Measurements from ENCODE around the gene AVPI1.

- no peak for TF ChIP-seq ARNT (IDR thresholded peaks at IDR 0.05)
- TF ChIP-seq BHLHE40 (IDR thresholded peaks at IDR 0.05; ENCODE audit: borderline replicate concordance) = no peak
- no peak for TF ChIP-seq HDGF (IDR thresholded peaks at IDR 0.05; ENCODE audit: borderline replicate concordance)
- no peak for TF ChIP-seq FOXM1 (IDR thresholded peaks at IDR 0.05; ENCODE audit: borderline replicate concordance)
- TF ChIP-seq SP1 (IDR thresholded peaks at IDR 0.05) = no peak
- TF ChIP-seq PKNOX1 (IDR thresholded peaks at IDR 0.05) = no peak
- TF ChIP-seq NFRKB (IDR thresholded peaks at IDR 0.05) = no peak
- TF ChIP-seq LEF1 (IDR thresholded peaks at IDR 0.05; ENCODE audit: borderline replicate concordance) = no peak
- no peak for TF ChIP-seq FOXA1 (IDR thresholded peaks at IDR 0.05)
- no peak for TF ChIP-seq TARDBP (IDR thresholded peaks at IDR 0.05)
- TF ChIP-seq L3MBTL2 (conservative IDR thresholded peaks at IDR 0.05) = no peak
- no peak for TF ChIP-seq SUZ12 (IDR thresholded peaks at IDR 0.05)
- TF ChIP-seq ZNF384 (IDR thresholded peaks at IDR 0.05) = no peak
- no peak for TF ChIP-seq FOXK2 (IDR thresholded peaks at IDR 0.05)
Observed at GRCh38 chr10:97627731-97628130, 59.3 kb downstream of the AVPI1 start.

Data from HEK293T (cell line).